Gastroesophageal sphincter (tissue), 3 donors: ENCODE measurements around the gene LCE1F.

Source experiments
- CTCF ChIP-seq, 4 experiments: fragments of 200-600 bp in 2 of 4; fragments of 450-650 bp in 2 of 4; sonication (generic) in 1 of 4; IDR thresholded peaks; one replicate each; pipeline ENCODE4 v1.5.1; 2017 to 2019; ENCODE audit warnings: antibody characterized with exemption in 4 of 4, mild to moderate bottlenecking in 2 of 4, moderate library complexity in 2 of 4
- POLR2AphosphoS5 ChIP-seq: sonication (generic); formaldehyde crosslinking; IDR thresholded peaks from one replicate; pipeline ENCODE4 v1.6.1; 2017; ENCODE audit warnings: antibody characterized with exemption

- TF ChIP-seq POLR2AphosphoS5: no peak
- no peak for TF ChIP-seq CTCF (IDR thresholded peaks at IDR 0.05)
These were observed 21.5 kb downstream of the LCE1F start, which contains the start of gene LCE1D for GRCh38 chr1:152796421-152796820.
